Measurements from ENCODE around the gene PLCH1.
A peak's percentile ranks its signal among the peaks of the same experiment; 100 is the strongest.

PLCH1 gene

DNA sequence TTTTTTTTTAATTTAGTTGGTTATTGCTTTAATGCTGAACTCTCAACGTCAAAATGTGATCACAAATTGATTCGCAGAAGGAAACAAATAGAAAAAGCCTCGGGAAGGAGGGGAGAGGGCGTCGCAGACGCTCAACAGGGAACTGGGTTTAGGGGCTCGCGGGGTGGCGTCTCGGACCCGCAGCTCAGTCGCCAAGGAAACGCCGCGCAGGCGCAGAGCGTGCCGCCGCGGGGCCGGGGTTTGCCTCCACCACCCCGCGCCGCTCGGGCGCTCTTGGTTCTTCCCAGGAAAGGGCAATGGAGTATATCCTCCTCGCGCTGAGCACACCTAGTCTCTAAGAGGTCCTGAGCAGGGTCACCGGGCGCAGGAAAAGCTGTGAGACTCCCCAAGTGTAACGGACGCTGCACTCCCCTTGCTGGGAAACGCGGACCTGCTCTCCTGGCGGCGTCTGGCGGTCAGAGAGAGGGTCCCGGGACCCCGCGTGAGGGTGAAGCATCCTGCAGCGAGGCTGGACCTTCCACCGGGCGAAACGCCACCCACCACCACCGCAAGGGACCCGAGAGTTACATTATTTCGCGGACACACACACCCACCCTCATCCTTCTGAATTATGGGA, 753 bp downstream of the PLCH1 start:
- DNase-seq (ENCODE audit: low read depth), result peak; percentile 30

DNA sequence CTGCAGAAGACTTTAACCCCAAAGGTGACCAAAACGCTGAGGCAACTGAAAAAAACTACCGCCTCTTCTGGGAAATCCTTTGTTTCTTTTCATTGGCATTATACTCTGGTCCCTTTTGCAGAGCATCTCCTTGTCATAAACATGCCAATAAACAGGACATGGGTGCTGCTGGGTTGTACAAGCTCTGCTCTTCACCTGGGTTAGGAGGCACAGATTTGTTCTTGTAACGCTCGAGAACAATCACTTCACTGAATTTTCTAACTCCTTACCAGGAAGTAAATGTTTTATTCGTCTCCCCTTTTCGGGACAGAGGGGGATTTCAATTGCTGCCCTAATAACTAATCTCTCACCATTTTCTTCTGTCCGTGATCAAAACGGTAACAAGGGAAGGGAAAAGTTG, 1.3 kb downstream of the PLCH1 start:
- no peak for DNase-seq (ENCODE audit: low read depth)

DNA sequence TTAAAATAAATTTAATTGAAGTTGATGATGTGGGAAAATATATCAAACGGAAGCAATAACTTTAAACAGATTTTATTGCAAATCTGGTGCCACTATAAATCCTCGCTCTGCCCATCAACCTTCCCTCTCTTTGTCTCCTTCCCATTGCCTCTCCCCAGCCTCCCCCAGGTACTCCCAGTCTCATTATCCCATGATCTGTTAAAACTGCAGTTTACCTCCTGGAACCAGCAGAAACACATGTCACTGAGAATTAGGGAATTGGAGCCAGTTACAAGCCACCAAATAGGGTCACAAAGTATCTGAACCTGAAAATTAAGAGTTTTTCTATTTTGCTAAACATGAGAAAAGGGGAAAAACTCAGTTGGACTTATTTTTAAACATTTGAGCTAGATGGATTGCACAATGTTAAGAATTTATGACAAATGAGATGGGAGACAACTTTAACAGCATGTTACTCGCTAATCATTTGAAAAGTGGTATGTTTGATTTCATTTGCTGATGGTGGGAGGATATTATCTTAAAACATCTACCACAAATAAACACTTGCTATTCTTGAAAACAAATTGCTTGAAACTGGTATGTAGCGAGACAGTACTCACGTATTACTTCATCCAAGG, 2.4 kb downstream of the PLCH1 start:
- DNase-seq (ENCODE audit: low read depth), result no peak

DNA sequence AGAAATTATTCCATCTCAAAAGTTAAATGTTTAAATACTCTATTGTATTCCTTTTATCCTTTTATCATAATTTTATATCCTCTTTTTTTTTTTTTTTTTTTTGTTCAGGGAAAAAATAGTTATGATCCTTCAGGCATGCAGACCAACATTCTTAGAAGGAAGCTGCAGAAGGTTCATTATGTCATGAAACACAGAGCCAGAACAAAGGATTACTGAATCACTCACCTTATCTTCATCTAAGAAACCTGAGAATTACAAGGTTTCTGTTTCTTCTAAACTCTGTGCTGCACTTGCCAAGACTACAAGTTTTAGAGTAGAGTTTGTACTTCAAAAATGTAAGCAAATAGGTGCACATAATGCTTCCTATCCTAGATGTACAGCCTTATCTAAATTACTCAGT, 3.3 kb downstream of the PLCH1 start:
- no peak for DNase-seq (ENCODE audit: low read depth)

DNA sequence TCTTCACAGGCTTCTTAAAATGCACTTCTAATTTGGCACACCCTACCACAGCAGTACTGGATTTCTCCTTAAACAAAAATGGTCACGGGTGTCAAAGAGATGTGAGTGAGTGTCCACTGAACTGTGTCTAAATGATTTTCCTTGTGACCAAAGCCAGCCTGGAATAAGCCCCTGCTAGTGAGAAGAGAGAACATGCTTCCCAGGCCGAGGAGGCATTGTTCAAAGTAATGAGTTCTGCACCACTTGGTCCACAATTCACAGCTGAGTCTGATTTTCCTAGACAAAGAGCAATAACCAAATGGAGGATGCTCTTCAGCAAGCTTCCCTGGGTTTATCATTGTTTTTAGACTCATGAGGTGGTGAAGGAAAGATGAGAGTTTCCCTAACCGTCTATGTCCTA, 3.8 kb downstream of the PLCH1 start:
- no peak for DNase-seq (ENCODE audit: low read depth)

DNA sequence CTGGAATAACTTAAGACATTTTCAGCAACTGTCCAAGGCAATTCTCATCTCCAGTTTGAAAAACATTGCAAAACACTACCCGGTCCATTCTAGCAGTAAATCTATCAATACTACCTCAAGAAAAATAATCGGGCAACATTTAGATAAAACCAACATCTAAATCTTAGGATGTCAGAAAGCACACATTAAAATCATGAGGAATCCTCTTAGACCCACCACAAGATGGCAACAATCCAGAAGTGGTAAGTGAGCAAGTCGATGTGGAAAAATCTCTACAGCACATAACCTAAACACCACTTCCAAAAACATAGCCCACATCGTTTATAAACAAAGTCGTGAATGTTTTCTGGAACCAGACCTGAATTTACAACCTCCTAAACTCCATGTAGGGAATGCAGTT, 5.7 kb downstream of the PLCH1 start:
- no peak for DNase-seq (ENCODE audit: low read depth)

DNA sequence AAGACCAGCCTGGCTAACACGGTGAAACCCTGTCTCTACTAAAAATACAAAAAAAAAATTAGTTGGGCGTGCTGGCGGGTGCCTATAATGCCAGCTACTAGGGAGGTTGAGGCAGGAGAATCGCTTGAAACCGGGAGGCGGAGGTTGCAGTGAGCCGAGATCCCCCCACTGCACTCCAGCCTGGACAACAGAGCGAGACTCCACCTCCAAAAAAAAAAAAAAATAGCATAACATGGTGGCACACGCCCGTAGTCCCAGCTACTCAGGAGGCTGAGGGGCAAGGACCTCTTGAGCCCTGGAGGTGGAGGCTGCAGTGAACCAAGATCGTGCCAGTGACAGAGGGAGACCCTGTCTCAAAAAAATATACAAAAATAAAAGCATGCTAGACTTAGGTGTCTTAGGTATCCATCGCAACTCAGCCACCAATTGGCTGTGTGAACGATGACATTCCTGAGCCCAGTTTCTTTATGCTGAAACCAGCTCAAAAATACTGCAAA, 6.2 kb downstream of the PLCH1 start:
- DNase-seq (ENCODE audit: low read depth), result no peak

DNA sequence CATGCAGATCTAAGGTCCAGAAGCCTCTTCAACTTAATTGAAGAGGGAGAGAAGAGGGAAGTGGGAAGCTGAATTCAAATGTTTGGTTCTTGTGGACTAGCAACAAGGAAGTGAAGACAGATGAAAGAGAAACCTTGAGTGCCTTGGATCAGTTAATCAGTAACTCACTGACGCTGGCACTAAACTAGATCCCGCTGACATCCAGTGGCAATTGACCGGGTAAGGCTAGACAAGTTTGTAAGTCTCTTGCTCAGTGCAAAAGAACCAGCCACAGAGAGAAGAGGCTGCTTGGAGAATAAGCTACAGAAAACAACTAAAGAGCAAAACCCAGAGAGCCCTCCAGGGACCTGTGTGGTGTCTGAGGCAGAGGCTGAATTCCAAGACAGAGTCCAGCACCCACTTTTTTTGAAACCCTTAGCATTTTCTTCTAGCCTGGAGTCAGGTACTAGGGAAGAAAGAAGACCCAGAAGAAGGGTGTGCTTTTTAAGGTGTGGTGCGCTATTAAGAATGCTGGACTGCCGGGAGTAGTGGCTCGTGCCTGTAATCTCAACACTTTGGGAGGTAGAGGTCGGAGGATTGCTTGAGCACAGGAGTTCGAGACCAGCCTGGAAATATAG, 6.9 kb downstream of the PLCH1 start:
- no peak for DNase-seq (ENCODE audit: low read depth)

DNA sequence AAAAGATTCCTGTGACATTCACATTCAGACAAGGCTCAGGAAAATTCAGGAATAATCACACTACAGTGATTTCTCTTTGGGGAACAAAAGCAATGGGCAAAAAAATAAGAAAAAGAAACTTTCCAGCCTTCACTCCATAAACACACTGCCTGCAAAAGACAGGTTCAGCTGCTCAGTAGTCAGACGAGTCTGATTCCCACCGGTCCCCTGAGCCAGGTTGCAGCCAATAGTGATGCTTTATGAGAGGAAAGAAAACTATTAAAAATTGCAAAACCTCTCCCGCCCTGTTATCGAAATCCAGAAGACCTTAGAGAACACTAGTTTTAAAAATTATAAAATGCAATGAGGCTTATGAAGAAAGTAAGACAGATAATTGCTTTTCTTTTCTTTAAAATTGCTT, 8.5 kb downstream of the PLCH1 start:
- no peak for DNase-seq (ENCODE audit: low read depth)

DNA sequence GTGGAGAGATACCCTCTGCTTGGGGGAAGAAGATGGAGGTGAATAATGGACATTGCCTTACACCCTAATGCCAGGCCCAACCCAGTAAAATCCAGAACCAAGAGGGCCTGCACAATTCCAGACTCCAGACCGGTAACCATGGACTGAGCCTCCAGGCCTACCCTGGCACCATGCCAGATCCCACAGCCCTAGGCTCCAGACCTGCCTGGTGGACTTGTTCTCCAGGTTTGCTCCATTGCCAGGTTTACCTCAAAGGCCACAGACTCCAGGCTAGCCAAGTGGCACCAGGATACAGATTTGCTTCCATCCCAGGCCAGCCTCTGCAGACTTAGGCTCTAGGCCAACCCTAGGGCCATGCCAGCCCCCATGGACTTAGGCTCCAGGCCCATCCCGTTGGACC, 14.0 kb downstream of the PLCH1 start:
- DNase-seq (ENCODE audit: low read depth), result no peak

DNA sequence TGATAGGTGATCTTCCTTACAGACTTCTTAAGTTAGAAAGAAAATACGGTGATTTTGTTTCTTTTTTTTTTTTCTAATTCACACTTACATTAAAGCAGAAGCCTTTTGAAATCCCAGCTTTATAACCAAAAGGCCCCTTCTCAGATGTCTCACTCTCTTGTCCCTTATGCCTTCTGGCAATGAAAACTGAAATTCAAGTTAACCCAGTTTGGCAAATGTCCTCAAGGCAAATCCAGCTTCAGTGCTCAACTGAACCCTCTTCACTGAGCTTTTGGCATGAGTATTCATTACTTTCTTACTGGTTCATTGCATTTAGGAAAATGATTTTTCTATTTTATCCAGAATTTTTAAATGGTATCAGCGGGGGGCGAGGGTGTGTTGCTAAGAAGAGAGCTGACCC, 17.0 kb downstream of the PLCH1 start:
- no peak for DNase-seq (ENCODE audit: low read depth)

DNA sequence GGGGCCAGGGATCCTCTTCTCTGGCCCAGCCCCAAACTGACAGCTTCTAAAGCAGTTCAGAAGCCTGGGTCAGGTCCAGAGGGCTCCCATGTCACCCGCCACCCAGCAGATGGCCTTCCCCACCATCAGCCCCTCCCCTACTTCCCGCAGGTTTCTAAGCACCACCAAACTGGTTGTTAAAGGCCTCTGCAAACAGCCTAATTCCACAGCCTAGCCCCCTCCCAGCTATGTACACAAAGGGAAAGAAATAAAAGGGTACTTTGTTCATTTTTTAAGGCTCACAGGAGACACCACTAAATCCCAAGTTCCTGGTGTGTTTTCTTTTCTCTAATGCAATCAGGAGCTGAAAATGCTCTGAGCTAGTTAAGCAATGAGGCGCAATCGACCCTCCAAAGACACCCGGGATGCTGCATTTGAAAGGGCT, 30.6 kb downstream of the PLCH1 start:
- no peak for DNase-seq (ENCODE audit: low read depth)

DNA sequence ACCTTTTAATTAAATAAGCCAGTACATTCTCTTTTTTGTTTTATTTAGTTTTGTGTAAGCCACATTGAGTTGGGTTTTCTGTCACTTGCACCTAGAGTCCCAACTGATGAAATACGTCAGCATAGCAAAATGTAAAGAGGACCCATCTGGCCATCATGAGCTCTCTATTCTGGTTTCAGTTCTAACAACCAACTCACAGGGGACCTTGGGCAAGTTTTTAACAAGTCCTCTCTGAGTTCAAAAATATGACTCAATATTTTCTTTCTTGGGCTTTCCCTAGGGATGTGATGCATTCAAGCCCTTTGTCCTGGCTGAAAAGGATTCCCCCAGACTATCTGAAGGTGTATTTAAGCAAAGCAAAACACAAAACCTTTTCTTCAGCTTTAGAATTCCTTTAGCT, 32.9 kb downstream of the PLCH1 start:
- DNase-seq (ENCODE audit: low read depth), result no peak

DNA sequence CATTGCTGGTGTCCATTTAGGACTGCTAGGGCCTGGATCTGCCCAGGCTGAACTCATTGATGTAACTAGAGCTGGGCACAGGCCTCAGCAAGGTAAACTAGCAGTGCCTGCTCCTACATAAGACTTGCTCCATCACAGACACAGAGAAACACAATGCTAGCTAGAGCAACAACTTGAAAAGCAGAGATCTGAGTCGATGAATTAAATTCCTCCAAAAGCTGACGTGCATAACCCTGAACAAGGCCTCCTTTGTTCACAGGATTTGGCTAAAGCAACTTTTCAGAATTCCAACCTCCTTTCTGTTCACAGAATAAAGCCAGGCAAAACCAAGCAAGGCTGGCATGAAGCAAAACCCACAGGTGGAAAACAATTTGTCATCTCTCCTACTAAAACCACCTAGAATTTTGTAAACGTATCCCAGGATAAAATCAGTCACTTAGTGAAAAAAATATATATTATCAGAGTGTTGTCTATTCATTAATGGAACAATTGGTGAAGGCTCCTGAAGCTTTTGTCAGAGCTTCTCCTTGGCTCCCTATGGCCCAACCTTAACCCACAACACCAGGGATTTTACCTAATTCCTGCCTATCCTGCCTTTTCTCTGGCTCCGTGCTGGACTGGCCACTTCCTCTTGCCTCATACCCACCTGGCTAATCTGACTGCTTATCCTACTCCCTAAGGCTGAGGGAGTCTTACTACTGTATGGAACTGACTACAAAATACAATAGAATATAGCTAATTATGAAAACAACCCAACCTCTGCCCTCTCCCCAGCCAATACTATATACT, 39.9 kb downstream of the PLCH1 start:
- no peak for DNase-seq (ENCODE audit: low read depth)

DNA sequence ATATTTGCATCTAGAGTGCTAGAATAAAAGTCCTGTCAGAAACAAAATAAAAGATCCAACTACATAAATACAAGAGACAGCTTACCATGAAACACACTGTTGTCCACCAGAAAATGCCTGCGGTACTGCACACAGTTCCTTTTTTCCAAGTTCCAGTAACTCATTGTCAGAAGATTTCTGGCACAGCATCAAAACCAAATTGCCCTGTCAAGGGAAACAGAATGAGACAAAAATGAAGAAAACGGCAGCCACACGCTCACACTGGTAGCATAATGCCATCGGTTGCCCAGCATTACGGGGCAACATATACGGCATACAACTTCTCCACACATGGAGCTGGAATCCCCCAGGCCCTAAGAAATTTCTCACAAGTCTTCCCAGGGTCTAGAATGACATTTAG, 40.8 kb downstream of the PLCH1 start:
- no peak for DNase-seq (ENCODE audit: low read depth)

DNA sequence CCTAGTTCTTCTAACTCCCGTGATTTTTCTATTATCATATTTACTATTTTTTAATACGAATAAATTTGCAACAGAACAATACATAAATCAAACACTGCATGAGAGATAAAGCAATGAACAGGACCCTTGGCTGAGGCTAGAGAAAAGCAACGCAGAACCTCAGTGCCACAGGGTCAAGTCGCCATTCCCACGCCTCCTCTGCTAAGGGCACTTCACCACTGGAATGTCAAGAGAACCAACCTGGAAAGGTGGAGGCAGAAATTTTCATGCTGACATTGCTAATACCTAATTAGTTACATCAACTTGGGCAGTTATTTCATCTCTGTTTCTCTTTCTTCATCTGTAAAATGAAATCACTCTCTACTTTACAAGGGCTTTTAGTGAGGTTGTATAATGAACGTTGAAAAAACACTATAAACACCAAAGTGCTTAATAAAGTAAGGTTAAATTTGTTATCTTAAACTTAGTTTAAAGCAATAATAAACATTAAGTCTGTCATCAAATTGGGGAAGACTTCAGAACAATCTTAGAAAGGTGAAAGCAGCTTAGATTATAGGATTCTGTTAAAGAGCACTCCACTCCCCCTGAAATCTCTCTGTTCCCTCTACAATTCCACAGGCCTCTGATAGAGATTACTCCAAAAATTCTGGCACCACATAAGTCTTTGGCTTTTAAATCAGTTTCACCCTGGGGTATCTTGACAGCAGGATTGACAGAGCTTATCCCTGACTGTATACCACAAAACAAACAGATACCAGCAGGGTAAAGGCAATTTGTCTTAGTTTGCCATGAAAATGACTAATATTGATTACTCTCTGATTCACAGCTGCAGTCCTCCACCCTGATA, 41.9 kb downstream of the PLCH1 start:
- DNase-seq (ENCODE audit: low read depth), result no peak

DNA sequence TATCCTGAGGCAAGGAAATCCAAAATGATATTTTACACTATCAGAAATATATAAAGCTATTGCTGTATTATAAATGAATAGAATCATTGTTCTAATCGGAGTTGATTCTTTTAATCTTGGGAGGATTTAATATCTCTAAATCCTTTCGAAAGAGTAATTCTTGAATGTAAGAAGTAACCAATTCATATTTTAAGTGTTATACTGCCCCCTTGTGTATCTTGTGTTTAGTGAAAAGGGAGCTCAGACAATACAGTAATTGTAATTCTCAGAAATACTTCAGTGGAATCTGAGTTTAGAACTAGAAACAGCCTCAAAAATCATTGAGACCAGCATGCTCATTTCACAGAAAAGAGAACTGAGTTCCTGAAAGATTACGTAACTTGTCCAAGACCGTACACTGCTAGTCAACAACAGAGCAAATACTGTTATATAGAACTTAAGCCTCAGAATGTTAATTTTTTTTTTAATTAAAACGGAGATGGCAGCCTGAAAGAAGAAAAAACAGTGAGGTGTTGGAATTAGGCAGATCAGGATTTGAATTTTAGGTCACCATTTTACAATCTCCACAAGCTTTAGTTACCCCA, 42.9 kb downstream of the PLCH1 start:
- DNase-seq (ENCODE audit: low read depth), result no peak

DNA sequence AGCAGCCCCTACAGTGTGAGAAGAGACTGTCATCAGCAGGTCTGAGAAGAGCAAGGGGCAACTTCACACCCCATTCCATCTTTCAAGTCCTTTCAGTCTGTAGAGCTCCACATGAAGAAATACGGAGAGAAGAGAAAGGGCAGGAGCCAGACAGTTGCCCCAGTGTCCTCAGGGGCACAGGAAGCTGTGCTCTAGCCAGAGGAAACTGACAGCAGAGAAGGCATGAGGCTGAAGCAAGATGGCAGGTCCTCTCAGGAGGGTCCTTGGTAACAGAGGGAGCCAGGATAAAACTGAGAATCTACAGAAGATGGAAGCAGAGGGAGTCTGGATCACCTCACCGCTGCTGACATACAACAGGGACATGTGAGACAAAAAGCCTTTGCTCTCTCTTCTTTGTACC, 47.3 kb downstream of the PLCH1 start:
- no peak for DNase-seq (ENCODE audit: low read depth)

DNA sequence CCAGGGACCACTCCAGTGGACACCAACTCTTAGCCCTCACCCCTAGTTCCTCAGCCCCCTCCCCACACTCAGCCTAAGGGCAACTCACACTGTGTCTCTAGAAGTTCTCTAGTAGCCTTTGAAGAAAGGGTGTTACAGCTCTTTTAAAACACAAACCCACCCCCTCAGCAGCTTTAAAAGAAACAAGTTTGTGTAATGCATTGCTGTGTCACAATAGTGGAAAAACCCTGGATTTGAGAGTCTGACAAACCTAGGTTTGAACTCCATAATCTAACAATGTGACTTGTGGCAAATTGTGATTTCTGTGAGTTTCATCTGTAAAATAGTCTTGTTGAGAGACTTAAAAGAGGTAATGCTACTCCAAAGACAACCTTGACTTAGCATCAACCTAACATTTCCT, 54.0 kb downstream of the PLCH1 start:
- no peak for DNase-seq (ENCODE audit: low read depth)

DNA sequence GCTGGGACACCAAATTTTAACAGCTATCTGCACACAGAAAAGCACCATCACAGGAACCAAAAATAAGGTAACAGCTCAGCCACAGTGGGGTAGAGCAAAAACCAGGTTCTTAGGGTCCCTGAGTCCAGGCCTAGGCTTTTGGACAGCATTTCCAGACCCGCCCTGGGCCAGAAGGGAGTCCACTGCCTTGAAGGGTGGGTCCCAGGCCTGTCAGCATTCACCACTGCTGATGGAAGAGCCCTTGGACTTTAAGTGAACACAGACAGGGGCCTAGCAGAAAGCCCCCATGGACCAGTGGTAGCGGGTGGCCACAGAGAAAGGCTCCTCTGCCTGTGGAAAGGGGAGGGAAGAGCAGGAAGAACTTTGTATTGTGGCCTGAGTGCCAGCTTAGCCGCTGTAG, 56.4 kb downstream of the PLCH1 start:
- no peak for DNase-seq (ENCODE audit: low read depth)

DNA sequence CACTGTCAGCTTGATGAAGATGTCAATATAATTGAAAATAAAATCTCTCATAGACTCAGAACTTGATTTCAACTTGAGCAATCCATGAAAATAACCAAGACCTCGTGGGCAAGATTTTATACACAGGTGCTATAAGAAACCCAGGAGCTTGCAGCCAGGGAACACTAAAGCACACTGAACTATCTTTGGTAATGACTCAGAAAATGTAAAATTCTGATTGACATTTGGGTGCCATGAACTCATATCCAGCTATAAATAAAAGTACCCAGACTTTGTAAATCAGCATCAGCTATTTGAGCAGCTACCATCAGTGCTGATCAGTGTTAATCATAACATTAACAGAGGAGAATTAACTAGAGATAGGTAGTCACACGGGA, 61.5 kb downstream of the PLCH1 start:
- no peak for DNase-seq (ENCODE audit: low read depth)

Measured in stimulated activated CD8-positive, alpha-beta memory T cell treated with anti-CD3 and anti-CD28 coated beads, Interleukin-15, amount 100 ng/mL, for 24 hours (primary cell).